Liver (tissue), 9 donors: Measurements from ENCODE around the gene ARFIP1. TPM values are rescaled to one million over a fixed set of nuclear protein-coding genes. Genes with fewer than 3 reads are reported as not detected.

Experiments
- DNase-seq: peaks from one replicate; pipeline ENCODE4 v3.0.0-alpha.2; 2017; ENCODE audit warnings: low spot score
- H3K27ac ChIP-seq, 2 donors: one replicate each; pipeline ENCODE4 v1.7.0; 2013; ENCODE audit warnings: inconsistent platforms in 2 of 2, low read length in 2 of 2, control low read depth in 1 of 2, low read depth in 1 of 2, mild to moderate bottlenecking in 1 of 2
- H3K27me3 ChIP-seq, 4 donors: one replicate each; pipeline versions ENCODE4 v1.6.1 to v1.7.0; 2013; ENCODE audit warnings: low read length in 3 of 4, inconsistent platforms in 1 of 4, mild to moderate bottlenecking in 1 of 4, moderate library complexity in 1 of 4; ENCODE audit not compliant: control insufficient read depth in 4 of 4, insufficient read depth in 4 of 4
- H3K36me3 ChIP-seq, 4 donors: one replicate each; pipeline versions ENCODE4 v1.6.1 to v1.7.0; 2013; ENCODE audit warnings: low read length in 3 of 4, mild to moderate bottlenecking in 3 of 4, low read depth in 1 of 4, moderate library complexity in 1 of 4; ENCODE audit not compliant: control insufficient read depth in 4 of 4, insufficient read depth in 3 of 4
- H3K4me1 ChIP-seq, 4 donors: one replicate each; pipeline versions ENCODE4 v1.6.1 to v1.7.0; 2013; ENCODE audit warnings: low read length in 3 of 4, mild to moderate bottlenecking in 3 of 4, moderate library complexity in 1 of 4; ENCODE audit not compliant: control insufficient read depth in 4 of 4, insufficient read depth in 4 of 4
- H3K4me3 ChIP-seq, 3 donors: one replicate each; pipeline versions ENCODE4 v1.6.1 to v1.7.0; 2013; ENCODE audit warnings: low read length in 3 of 3, control low read depth in 1 of 3, low read depth in 1 of 3, mild to moderate bottlenecking in 1 of 3
- H3K9ac ChIP-seq, 2 donors: one replicate each; pipeline ENCODE4 v1.7.0; 2013; ENCODE audit warnings: low read length in 2 of 2, mild to moderate bottlenecking in 2 of 2, moderate library complexity in 2 of 2, control low read depth in 1 of 2, low read depth in 1 of 2
- H3K9me3 ChIP-seq, 4 donors: one replicate each; pipeline versions ENCODE4 v1.6.1 to v1.7.0; 2013; ENCODE audit warnings: low read length in 3 of 4; ENCODE audit not compliant: control insufficient read depth in 4 of 4
- ATF3 ChIP-seq: IDR thresholded peaks from 2 replicates; pipeline ENCODE4 v1.6.1; 2016; ENCODE audit warnings: antibody characterized with exemption
- EGR1 ChIP-seq, 2 donors: IDR thresholded peaks; 2 replicates each; pipeline ENCODE4 v1.6.1; 2016 to 2018; ENCODE audit warnings: antibody characterized with exemption in 2 of 2, low read depth in 2 of 2
- FOXA2 ChIP-seq: IDR thresholded peaks from 2 replicates; pipeline ENCODE4 v1.6.1; 2016; ENCODE audit warnings: antibody characterized with exemption
- GABPA ChIP-seq, 2 donors: IDR thresholded peaks in 1 of 2; conservative IDR thresholded peaks in 1 of 2; 2 replicates each; pipeline ENCODE4 v1.6.1; 2016; ENCODE audit warnings: antibody characterized with exemption in 2 of 2, mild to moderate bottlenecking in 1 of 2, moderate library complexity in 1 of 2
- HNF4A ChIP-seq, 2 donors: conservative IDR thresholded peaks; 2 replicates each; pipeline ENCODE4 v1.6.1; 2016; ENCODE audit warnings: antibody characterized with exemption in 2 of 2, mild to moderate bottlenecking in 2 of 2
- HNF4G ChIP-seq: IDR thresholded peaks from 2 replicates; pipeline ENCODE4 v1.6.1; 2016; ENCODE audit warnings: antibody characterized with exemption
- JUND ChIP-seq, 2 donors: IDR thresholded peaks; 2 replicates each; pipeline ENCODE4 v1.6.1; 2016; ENCODE audit warnings: antibody characterized with exemption in 2 of 2
- NR2F2 ChIP-seq: IDR thresholded peaks from 2 replicates; pipeline ENCODE4 v1.6.1; 2016; ENCODE audit warnings: antibody characterized with exemption
- RXRA ChIP-seq, 2 donors: IDR thresholded peaks; 2 replicates each; pipeline ENCODE4 v1.6.1; 2017 to 2018; ENCODE audit warnings: antibody characterized with exemption in 2 of 2, mild to moderate bottlenecking in 1 of 2
- TAF1 ChIP-seq: conservative IDR thresholded peaks from 2 replicates; pipeline ENCODE4 v1.6.1; 2016; ENCODE audit warnings: antibody characterized with exemption, mild to moderate bottlenecking
- YY1 ChIP-seq: IDR thresholded peaks from 2 replicates; pipeline ENCODE4 v1.6.1; 2016; ENCODE audit warnings: antibody characterized with exemption, mild to moderate bottlenecking
- ZBTB33 ChIP-seq: IDR thresholded peaks from 2 replicates; pipeline ENCODE4 v1.6.1; 2016; ENCODE audit warnings: antibody characterized with exemption
- WGBS: extraction: QIAGEN DNeasy Blood & Tissue Kit; methylation state at CpG from one replicate; pipeline ENCODE4 v1.1.7; 2013; 5-methylcytosine and 5-hydroxymethylcytosine counted together
- polyA plus RNA-seq, 2 donors: library from polyadenylated mRNA; stranded (reverse) in 1 of 2; unstranded in 1 of 2; fragments of 200-250 nt in 1 of 2; fragments of >200 nt in 1 of 2; fragmentation: Nextera tagmentation in 1 of 2; extraction: Ambion mirVana in 1 of 2; gene quantifications; one replicate each; pipeline versions ENCODE4 v1.2.1 to v1.2.3, GENCODE V29; 2013 to 2015
- total RNA-seq, 2 donors: library from RNA; depleted of rRNA; stranded (reverse); fragments of >200 nt; gene quantifications; one replicate each; pipeline ENCODE4 v1.2.3, GENCODE V29; 2014
- donor health status: healthy.
- donor health status: healthy.
- donor health status: healthy.
- donor health status: healthy.
- donor health status: healthy.

ARFIP1 gene
- total and polyA plus RNA-seq, 4 donors = 6.8 to 16.8 (median 14.9) TPM

GRCh38 chr4:152950402-152951274 lies 170.9 kb downstream of the ARFIP1 start:
- Histone ChIP-seq H3K36me3 (no peaks in the 10 kb centered on the region), H3K27ac (no peak overlapping the region), H3K4me3 (no peak overlapping the region), H3K9ac (no peak overlapping the region), H3K27me3 (no peaks in the 10 kb centered on the region), H3K4me1 (no peaks in the 10 kb centered on the region), H3K9me3 (no peaks in the 10 kb centered on the region)
- TF ChIP-seq NR2F2 = no peak
- no peak for DNase-seq
- WGBS = 84% methylated on average over 11 of the region's 11 CpGs

- no peaks in the 10 kb centered on the region for H3K9me3 ChIP-seq
- no peak for DNase-seq
- TF ChIP-seq YY1 = no peak
- TF ChIP-seq ATF3 = no peak
- H3K27ac ChIP-seq = no peak overlapping the region
- 70% methylated on average over 3 of the region's 3 CpGs for WGBS
- no peaks in the 10 kb centered on the region for H3K27me3 ChIP-seq
- H3K36me3 ChIP-seq = no peaks in the 10 kb centered on the region
- no peak overlapping the region for H3K4me3 ChIP-seq
- H3K9ac ChIP-seq = no peak overlapping the region
- no peaks in the 10 kb centered on the region for H3K4me1 ChIP-seq
These were observed 171.6 kb downstream of the ARFIP1 start for GRCh38 chr4:152951348-152951747.

GRCh38 chr4:152953514-152953913 lies 173.8 kb downstream of the ARFIP1 start:
- no peak for DNase-seq
- H3K27me3 ChIP-seq = no peaks in the 10 kb centered on the region
- no peak overlapping the region for H3K27ac ChIP-seq
- H3K9ac ChIP-seq = no peak overlapping the region
- no peaks in the 10 kb centered on the region for H3K36me3 ChIP-seq
- no peak for TF ChIP-seq HNF4A (conservative IDR thresholded peaks at IDR 0.05)
- TF ChIP-seq JUND (IDR thresholded peaks at IDR 0.05) = no peak
- TF ChIP-seq RXRA (IDR thresholded peaks at IDR 0.05) = no peak
- no peak for TF ChIP-seq ZBTB33
- TF ChIP-seq TAF1 = no peak
- TF ChIP-seq GABPA (IDR thresholded peaks at IDR 0.05 in 1 of 2, conservative IDR thresholded peaks at IDR 0.05 in 1 of 2) = no peak
- TF ChIP-seq HNF4G = no peak
- no peak overlapping the region for H3K4me3 ChIP-seq
- no peaks in the 10 kb centered on the region for H3K9me3 ChIP-seq
- peaks cover 0 to 11% (median 9%) of the 10 kb centered on the region in 4 donors for H3K4me1 ChIP-seq
- WGBS = 89% methylated on average over 3 of the region's 3 CpGs

GRCh38 chr4:152954741-152955140 lies 175.0 kb downstream of the ARFIP1 start:
- no peaks in the 10 kb centered on the region for H3K36me3 ChIP-seq
- peaks cover 0 to 11% (median 9%) of the 10 kb centered on the region in 4 donors for H3K4me1 ChIP-seq
- no peak overlapping the region for H3K4me3 ChIP-seq
- no peak overlapping the region for H3K9ac ChIP-seq
- no peaks in the 10 kb centered on the region for H3K9me3 ChIP-seq
- no peak overlapping the region for H3K27ac ChIP-seq
- TF ChIP-seq GABPA (IDR thresholded peaks at IDR 0.05 in 1 of 2, conservative IDR thresholded peaks at IDR 0.05 in 1 of 2) (no peak), FOXA2 (no peak), NR2F2 (no peak), EGR1 (IDR thresholded peaks at IDR 0.05; ENCODE audit: low read depth in 2 of 2) (no peak)
- DNase-seq = no peak
- no peaks in the 10 kb centered on the region for H3K27me3 ChIP-seq
- 83% methylated on average over 1 of the region's 1 CpG for WGBS
